Measurements from ENCODE around the gene ZNF281.

The ZNF281 gene

GRCh38 chr1:200384818-200385390 is 24.9 kb downstream of the ZNF281 start:
- no peak for DNase-seq (ENCODE audit: low read depth, low spot score)
- TF ChIP-seq CTCF (IDR thresholded peaks at IDR 0.05; ENCODE audit: low read depth, low read length) = no peak
- in situ Hi-C loops (cut with HindIII; ENCODE audit: low sequenced_read_pairs) = no loop called here
- no peak overlapping the region for H3K4me3 ChIP-seq (ENCODE audit: low read depth, low read length)

GRCh38 chr1:200381256-200381984 is 28.4 kb downstream of the ZNF281 start:
- DNase-seq (ENCODE audit: low read depth, low spot score) = no peak
- TF ChIP-seq CTCF (IDR thresholded peaks at IDR 0.05; ENCODE audit: low read depth, low read length) = no peak
- H3K4me3 ChIP-seq (ENCODE audit: low read depth, low read length) = no peak overlapping the region
- in situ Hi-C loops (cut with HindIII; ENCODE audit: low sequenced_read_pairs) = no loop called here

GRCh38 chr1:200380589-200381021 is 29.2 kb downstream of the ZNF281 start:
- in situ Hi-C loops (cut with HindIII; ENCODE audit: low sequenced_read_pairs) = no loop called here
- DNase-seq (ENCODE audit: low read depth, low spot score) = no peak
- no peak for TF ChIP-seq CTCF (IDR thresholded peaks at IDR 0.05; ENCODE audit: low read depth, low read length)
- no peak overlapping the region for H3K4me3 ChIP-seq (ENCODE audit: low read depth, low read length)

- H3K4me3 ChIP-seq (ENCODE audit: low read depth, low read length) = no peak overlapping the region
- DNase-seq (ENCODE audit: low read depth, low spot score) = no peak
- in situ Hi-C loops (cut with HindIII; ENCODE audit: low sequenced_read_pairs) = no loop called here
- TF ChIP-seq CTCF (IDR thresholded peaks at IDR 0.05; ENCODE audit: low read depth, low read length) = no peak
Measured at GRCh38 chr1:200379940-200380588, 29.8 kb downstream of the ZNF281 start.

GRCh38 chr1:200379432-200379757 is 30.4 kb downstream of the ZNF281 start:
- no peak overlapping the region for H3K4me3 ChIP-seq (ENCODE audit: low read depth, low read length)
- peak; percentile 88 for DNase-seq (ENCODE audit: low read depth, low spot score)
- in situ Hi-C loops (cut with HindIII; ENCODE audit: low sequenced_read_pairs) = no loop called here
- no peak for TF ChIP-seq CTCF (IDR thresholded peaks at IDR 0.05; ENCODE audit: low read depth, low read length)

- no peak overlapping the region for H3K4me3 ChIP-seq (ENCODE audit: low read depth, low read length)
- in situ Hi-C loops (cut with HindIII; ENCODE audit: low sequenced_read_pairs) = no loop called here
- TF ChIP-seq CTCF (IDR thresholded peaks at IDR 0.05; ENCODE audit: low read depth, low read length) = no peak
- no peak for DNase-seq (ENCODE audit: low read depth, low spot score)
Measured at GRCh38 chr1:200378096-200378495, 31.7 kb downstream of the ZNF281 start.

All from astrocyte of the spinal cord (primary cell).